ENCODE results near the gene PIM3.

DNA sequence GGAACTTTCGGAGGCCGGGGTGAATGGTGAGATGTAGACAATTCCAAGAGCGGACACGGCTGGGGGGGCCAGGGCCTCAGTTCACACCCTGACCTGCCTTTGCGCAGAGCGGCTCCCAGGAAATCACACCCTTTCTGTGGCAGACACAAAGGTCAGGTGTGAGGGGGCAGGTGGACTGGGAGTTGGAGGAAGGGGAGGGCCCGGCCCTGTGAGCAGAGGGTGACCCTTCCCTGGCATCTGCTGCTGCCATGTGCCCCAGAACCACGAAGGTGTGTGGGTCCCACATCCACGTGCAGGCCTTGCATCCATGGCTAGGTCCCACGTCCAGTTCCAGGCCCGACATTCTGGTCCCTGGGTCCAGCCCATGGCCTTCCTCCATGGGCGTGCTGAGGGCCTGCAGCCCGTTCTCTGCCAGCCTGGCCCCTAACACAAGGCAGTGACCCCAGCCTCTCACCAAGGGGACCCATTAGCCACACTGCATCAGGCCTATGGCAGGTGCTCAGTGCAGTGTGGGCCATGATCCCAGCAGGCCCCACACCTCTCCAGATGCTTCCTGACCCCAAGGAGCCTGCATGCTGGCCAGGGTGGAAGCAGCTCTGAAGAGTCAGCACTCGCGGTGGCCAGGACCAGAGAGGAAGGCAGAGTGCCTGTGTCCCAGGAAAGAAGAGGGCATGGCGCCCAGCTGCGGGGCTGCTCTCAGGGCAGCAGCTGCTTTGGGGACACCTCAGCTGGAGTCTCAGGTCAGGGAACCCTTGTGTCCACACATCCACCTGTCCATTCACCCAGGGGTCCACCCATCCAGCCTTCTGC, 18.9 kb upstream of the PIM3 start:
- no peak for TF ChIP-seq POLR2A (IDR thresholded peaks at IDR 0.05; ENCODE audit: extremely low read depth, insufficient read length)
- TF ChIP-seq, protein P1, sequence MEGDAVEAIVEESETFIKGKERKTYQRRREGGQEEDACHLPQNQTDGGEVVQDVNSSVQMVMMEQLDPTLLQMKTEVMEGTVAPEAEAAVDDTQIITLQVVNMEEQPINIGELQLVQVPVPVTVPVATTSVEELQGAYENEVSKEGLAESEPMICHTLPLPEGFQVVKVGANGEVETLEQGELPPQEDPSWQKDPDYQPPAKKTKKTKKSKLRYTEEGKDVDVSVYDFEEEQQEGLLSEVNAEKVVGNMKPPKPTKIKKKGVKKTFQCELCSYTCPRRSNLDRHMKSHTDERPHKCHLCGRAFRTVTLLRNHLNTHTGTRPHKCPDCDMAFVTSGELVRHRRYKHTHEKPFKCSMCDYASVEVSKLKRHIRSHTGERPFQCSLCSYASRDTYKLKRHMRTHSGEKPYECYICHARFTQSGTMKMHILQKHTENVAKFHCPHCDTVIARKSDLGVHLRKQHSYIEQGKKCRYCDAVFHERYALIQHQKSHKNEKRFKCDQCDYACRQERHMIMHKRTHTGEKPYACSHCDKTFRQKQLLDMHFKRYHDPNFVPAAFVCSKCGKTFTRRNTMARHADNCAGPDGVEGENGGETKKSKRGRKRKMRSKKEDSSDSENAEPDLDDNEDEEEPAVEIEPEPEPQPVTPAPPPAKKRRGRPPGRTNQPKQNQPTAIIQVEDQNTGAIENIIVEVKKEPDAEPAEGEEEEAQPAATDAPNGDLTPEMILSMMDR (IDR thresholded peaks at IDR 0.05; ENCODE audit: low read depth, low read length), result no peak

Measured in NB4 (cell line).